Measurements from ENCODE around the gene PUS7. TPM values are rescaled to one million over a fixed set of nuclear protein-coding genes. Genes with fewer than 3 reads are reported as not detected.

Gene PUS7
- total and polyA plus RNA-seq, 2 of the 8 experiments (the other 6 are each of a cell fraction or from before 2014, with no cell fraction given): 18.9 to 65.2 TPM

- DNase-seq (ENCODE audit: low read depth in 1 of 2, low spot score in 2 of 2) (no peak), FAIRE-seq (no peak)
- WGBS, 2 experiments (ENCODE audit: extremely low coverage in 1 of 2, insufficient coverage in 1 of 2, insufficient read length in 1 of 2, insufficient replicate concordance in 2 of 2, low coverage in 1 of 2, low lambda C conversion rate in 2 of 2, missing lambda C conversion rate in 1 of 2): 92% methylated on average over 8 of the region's 8 CpGs; no CpG with 5 or more reads in 1 of the 2 experiments
- H3K23me2 ChIP-seq (ENCODE audit: low read depth, low read length): no peaks in the 10 kb centered on the region
- H3K4ac ChIP-seq (replicated peaks; ENCODE audit: insufficient read length, low read depth, low read length): no peak overlapping the region
- no peak overlapping the region for H4K8ac ChIP-seq (ENCODE audit: extremely low read depth, insufficient read depth, low read length)
- no peaks in the 10 kb centered on the region for H3K9me3 ChIP-seq (ENCODE audit: insufficient read depth in 2 of 2, low read depth in 1 of 2, low read length in 1 of 2)
- no peak overlapping the region for H2BK5ac ChIP-seq (ENCODE audit: low read depth, low read length)
- no peak overlapping the region for H3K4me2 ChIP-seq (ENCODE audit: insufficient read depth in 1 of 2, low read depth in 2 of 2, low read length in 2 of 2)
- H3K79me2 ChIP-seq (ENCODE audit: control insufficient read depth in 1 of 2, insufficient read depth in 2 of 2, low read length in 2 of 2): no peaks in the 10 kb centered on the region
- H4K20me1 ChIP-seq (replicated peaks in 1 of 2; ENCODE audit: control insufficient read depth in 1 of 2, insufficient read depth in 2 of 2, low read length in 2 of 2): no peaks in the 10 kb centered on the region
- H3K27me3 ChIP-seq (replicated peaks in 1 of 4; ENCODE audit: control insufficient read depth in 3 of 4, extremely low read depth in 1 of 4, insufficient read depth in 3 of 4, low read length in 3 of 4): no peaks in the 10 kb centered on the region
- H3K4me3 ChIP-seq (ENCODE audit: extremely low read depth in 1 of 4, insufficient read depth in 2 of 4, low read depth in 3 of 4, low read length in 4 of 4): no peak overlapping the region
- H2AK5ac ChIP-seq (ENCODE audit: low read depth, low read length): no peak overlapping the region
- no peak overlapping the region for H3K27ac ChIP-seq (ENCODE audit: low read depth, low read length)
- H4K5ac ChIP-seq (ENCODE audit: insufficient read length, low read depth, low read length): no peak overlapping the region
- H2BK15ac ChIP-seq (ENCODE audit: low read length): no peak overlapping the region
- H2BK12ac ChIP-seq (ENCODE audit: low read depth, low read length): no peak overlapping the region
- H3K36me3 ChIP-seq (ENCODE audit: control insufficient read depth in 2 of 4, insufficient read depth in 4 of 4, low read length in 3 of 4): no peaks in the 10 kb centered on the region
- H2BK120ac ChIP-seq (replicated peaks; ENCODE audit: low read depth, low read length): no peak overlapping the region
- H2BK20ac ChIP-seq (ENCODE audit: low read length): no peak overlapping the region
- peaks cover 0 to 4% (median 0%) of the 10 kb centered on the region in 4 experiments; a peak in 1 of 7 replicates for H3K4me1 ChIP-seq (replicated peaks in 1 of 4; ENCODE audit: control insufficient read depth in 3 of 4, insufficient read depth in 4 of 4, low read length in 3 of 4)
- no peak overlapping the region for H3K56ac ChIP-seq (replicated peaks; ENCODE audit: insufficient read length, low read depth, low read length)
- POLR2A ChIA-PET (ENCODE audit: partially characterized antibody): interaction anchor here (1.2 kb wide), 1 partner anchor 9 kb away, joined by 5 read pairs; no protein-coding TSS in a partner anchor
- no peak overlapping the region for H3K14ac ChIP-seq (ENCODE audit: insufficient read length)
- H3K9ac ChIP-seq (replicated peaks in 1 of 4; ENCODE audit: extremely low read depth in 1 of 4, low read depth in 3 of 4, low read length in 3 of 4): no peak overlapping the region
- CTCF ChIA-PET (ENCODE audit: partially characterized antibody): interaction anchor here (1.1 kb wide), 1 partner anchor 131 kb away, joined by 3 read pairs; the partner anchor contains the start of gene EFCAB10
- no peak overlapping the region for H4K91ac ChIP-seq (replicated peaks; ENCODE audit: insufficient read length, low read length)
- no peaks in the 10 kb centered on the region for H3K79me1 ChIP-seq (ENCODE audit: low read depth, low read length)
- H2AFZ ChIP-seq (ENCODE audit: low read length): no peak overlapping the region
- no peak overlapping the region for H3K23ac ChIP-seq (ENCODE audit: insufficient read length)
- H3K18ac ChIP-seq (ENCODE audit: extremely low read depth, low read length): no peak overlapping the region
- no peak for TF ChIP-seq SRF (IDR thresholded peaks at IDR 0.05; ENCODE audit: low read depth, low read length)
- no peak for TF ChIP-seq SIN3A (conservative IDR thresholded peaks at IDR 0.05 in 1 of 2, IDR thresholded peaks at IDR 0.05 in 1 of 2; ENCODE audit: low read depth in 1 of 2, low read length in 2 of 2)
- no peak for TF ChIP-seq PHF8 (conservative IDR thresholded peaks at IDR 0.05; ENCODE audit: low read depth, low read length)
- TF ChIP-seq SAP30 (IDR thresholded peaks at IDR 0.05; ENCODE audit: insufficient read depth, insufficient replicate concordance, low read length): no peak
- TF ChIP-seq SP1 (IDR thresholded peaks at IDR 0.05; ENCODE audit: low read depth, low read length): no peak
- TF ChIP-seq EP300 (IDR thresholded peaks at IDR 0.05; ENCODE audit: borderline replicate concordance in 1 of 2, low read depth in 2 of 2, low read length in 2 of 2): no peak
- no peak for TF ChIP-seq NANOG (IDR thresholded peaks at IDR 0.05; ENCODE audit: insufficient read depth, low read depth, low read length, poor library complexity, severe bottlenecking)
- no peak for TF ChIP-seq RAD21 (IDR thresholded peaks at IDR 0.05 in 1 of 2, conservative IDR thresholded peaks at IDR 0.05 in 1 of 2; ENCODE audit: low read depth in 2 of 2, low read length in 2 of 2)
- TF ChIP-seq NRF1 (IDR thresholded peaks at IDR 0.05; ENCODE audit: low read depth, low read length): no peak
- no peak for TF ChIP-seq JUND (IDR thresholded peaks at IDR 0.05; ENCODE audit: low read length)
These were observed 71.8 kb downstream of the PUS7 start for GRCh38 chr7:105450177-105450861.
